CMK (cell line): Measurements from ENCODE around the gene SLC22A17.
A peak's percentile ranks its signal among the peaks of the same experiment; 100 is the strongest.
"Not testable (repeated sequence)": the region's sequence is repeated elsewhere in the genome, so short reads cannot be mapped to it uniquely, and the experiment has no call there.

Experiments
- DNase-seq: peaks from one replicate; pipeline ENCODE4 v3.0.0-alpha.2; 2010; ENCODE audit warnings: low read depth

SLC22A17 gene

DNA sequence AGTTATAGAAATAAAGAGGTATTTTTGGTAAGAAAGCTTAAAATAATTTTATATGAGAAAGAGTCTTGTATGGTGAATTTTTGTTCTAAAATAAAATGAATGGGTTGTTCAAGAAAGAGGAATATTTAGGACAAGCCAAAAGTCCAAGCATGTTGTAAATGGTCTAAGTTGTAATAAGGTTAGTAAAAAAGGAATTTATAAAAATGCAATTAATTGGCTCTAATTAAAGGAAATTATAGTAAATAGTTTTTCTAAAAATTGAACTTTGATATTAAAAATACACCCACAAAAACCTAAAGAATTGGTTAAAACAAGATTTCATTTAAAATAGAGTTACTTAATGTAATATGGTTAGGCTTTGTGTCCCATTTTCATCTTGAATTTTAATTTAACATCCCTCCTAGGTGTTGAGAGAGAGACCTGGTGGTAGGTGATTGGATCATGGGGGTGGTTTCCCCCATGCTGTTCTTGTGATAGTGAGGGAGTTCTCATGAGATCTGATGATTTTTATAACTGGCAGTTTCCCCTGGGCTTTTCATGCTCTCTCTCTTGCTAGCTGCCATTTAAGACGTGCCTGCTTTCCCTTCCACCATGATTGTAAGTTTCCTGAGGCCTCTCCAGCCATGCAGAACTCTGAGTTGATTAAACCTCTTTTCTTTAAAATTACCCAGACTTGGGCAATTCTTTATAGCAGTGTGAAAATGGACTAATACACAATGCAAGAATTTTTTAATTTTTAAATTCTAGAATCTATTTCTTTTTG is 13.0 kb downstream of the SLC22A17 start:
- DNase-seq = no peak

DNA sequence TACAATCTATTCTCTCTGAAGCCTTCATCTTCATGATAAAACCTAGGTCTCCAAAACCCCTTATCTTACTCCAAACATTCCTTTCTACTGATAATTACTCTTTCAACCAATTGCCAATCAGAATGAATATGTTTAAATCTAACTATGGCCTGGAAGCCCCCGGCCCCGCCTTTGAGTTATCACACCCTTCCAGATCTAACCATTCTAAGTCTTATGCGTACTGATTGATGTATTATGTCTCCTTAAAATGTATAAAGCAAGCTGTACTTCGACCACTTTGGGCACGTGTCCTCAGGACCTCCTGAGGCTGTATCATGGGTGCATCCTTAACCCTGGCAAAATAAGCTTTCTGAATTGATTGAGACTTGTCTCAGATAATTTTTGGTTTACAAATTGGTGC is 17.1 kb downstream of the SLC22A17 start:
- no peak for DNase-seq

DNA sequence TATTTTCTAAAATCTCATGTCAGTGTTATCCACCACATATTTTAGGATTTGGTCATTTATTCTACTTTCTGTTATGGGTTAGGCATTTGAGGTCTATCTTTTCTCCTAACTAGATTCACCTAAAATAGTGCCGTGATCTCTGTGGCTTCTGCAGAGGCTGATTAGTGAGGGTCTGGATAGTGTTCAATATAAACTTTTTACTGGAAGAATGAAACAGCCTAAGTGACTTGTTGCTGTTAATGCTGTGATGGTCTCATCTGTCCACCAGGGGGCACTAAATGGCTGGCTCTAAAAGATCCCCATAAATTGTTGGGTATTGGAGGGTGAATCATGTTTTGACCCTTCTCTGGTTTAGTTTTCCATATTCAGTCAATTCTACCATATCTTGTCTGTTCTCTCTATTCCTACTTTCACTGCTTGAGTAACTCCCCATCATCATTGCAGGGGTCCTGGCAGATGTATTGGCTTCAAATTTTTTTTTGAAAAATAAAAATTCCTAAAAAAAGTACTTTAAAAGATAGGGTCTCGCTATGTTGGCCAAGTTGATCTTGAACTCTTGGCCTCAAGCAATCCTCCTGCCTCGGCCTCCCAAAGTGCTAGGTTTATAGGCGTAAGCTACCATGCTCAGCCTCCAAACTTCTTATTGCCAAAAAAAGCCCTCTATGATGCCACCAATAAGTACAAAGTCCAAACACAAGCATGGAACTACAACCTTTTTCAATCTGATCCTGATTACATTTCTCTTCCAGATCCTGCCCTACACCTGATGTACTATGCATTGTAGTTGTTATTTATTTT is 24.5 kb downstream of the SLC22A17 start:
- no peak for DNase-seq

DNA sequence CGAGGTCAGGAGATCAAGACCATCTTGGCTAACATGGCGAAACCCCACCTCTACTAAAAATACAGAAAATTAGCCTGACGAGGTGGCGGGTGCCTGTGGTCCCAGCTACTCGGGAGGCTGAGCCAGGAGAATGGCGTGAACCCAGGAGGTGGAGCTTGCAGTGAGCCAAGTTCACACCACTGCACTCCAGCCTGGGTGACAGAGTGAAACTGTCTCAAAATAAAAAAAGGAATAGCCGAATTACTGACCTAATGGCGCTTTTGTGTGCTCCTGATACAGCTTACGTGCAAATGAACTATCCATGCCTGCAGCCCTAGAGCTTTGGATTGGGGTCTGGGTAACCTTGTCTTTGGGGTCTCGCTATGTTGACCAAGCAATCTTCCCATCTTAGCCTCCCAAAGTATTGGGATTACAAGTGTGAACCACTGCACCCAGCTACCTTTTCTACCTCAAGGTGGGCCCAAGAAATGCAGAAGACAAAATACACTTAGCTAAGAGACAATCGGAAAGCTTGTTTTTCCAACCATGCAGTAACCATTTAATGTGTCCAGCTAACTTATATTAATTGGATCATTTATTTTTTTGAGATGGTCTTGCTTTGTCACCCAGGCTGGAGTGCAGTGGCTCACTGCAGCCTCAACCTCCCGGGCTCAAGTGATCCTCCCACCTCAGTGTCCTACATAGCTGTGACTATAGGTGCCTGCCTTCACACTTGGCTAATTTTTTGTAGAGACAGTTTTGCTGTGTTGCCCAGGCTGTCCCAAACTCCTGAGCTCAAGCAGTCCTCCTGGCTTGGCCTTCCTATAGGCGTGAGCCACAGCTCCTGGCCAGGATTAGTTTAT is 26.0 kb downstream of the SLC22A17 start:
- no peak for DNase-seq

GRCh38 chr14:23325746-23326145 is 26.9 kb downstream of the SLC22A17 start:
- DNase-seq = not testable (repeated sequence)

DNA sequence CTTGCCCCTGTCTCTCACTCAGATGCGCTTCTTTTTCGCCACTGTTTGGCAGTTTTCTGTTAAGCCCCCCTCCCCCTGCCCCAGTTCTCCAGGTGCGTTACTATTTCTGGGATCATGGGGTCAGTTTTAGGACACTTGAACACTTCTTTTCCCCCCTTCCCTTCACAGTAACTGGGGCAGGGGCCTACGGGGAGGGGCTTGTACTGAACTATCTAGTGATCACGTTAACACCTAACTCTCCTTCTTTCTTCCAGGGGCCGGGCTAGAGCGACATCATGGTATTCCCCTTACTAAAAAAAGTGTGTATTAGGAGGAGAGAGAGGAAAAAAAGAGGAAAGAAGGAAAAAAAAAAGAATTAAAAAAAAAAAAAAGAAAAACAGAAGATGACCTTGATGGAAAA is 27.7 kb downstream of the SLC22A17 start:
- DNase-seq = no peak

- no peak for DNase-seq
Measured at GRCh38 chr14:23324455-23324846, 28.2 kb downstream of the SLC22A17 start.

DNA sequence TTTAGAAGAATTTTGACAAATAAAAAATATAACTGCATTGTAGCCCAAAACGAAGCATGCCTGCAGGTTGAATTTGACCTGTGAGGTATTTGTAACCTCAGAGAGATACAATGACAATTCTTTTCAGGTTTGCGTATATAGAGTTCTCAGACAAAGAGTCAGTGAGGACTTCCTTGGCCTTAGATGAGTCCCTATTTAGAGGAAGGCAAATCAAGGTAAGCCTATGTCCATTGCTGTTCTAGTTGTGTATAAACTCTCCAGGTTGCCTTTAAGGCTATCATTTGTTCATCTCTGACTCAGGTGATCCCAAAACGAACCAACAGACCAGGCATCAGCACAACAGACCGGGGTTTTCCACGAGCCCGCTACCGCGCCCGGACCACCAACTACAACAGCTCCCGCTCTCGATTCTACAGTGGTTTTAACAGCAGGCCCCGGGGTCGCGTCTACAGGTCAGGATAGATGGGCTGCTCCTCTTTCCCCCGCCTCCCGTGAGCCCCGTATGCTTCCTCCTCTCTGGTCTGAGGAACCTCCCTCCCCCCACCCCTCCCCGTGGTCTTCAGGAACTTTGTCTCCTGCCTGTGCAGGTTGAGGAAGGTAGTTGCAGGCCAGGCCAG is 28.7 kb downstream of the SLC22A17 start:
- DNase-seq = no peak

GRCh38 chr14:23322568-23323517 is 29.8 kb downstream of the SLC22A17 start:
- no peak for DNase-seq

GRCh38 chr14:23321572-23322547 is 30.8 kb downstream of the SLC22A17 start:
- DNase-seq = no peak

- DNase-seq = peak; percentile 96
Measured at GRCh38 chr14:23320584-23321571, 31.8 kb downstream of the SLC22A17 start, which contains the start of gene PABPN1. TSS of gene PABPN1 (plus strand) at chr14:23321457. CDS start at chr14:23321470, 13 bp downstream.

- DNase-seq = no peak
Measured at GRCh38 chr14:23319746-23320583, 32.7 kb downstream of the SLC22A17 start.

- no peak for DNase-seq
Measured at GRCh38 chr14:23316300-23316699, 36.4 kb downstream of the SLC22A17 start.

DNA sequence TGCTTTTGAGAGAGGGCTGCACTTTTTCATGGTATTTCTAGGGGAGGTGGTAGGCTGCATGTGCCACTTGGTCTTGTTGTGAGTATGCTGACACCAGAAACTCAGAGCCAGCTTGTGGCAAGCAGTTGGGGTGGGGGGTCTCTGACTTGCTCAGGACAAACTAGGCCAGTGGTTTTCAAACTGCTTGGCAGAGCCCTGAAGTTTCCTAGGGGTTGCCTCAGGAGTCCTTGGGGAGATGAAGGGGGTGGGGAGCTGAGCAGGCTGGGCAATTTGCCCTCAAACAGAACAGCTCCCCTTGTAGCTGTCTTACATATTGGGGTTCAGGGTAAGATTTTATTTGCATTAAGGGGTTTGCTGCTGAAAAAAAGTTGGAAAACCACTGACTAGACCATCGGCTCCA is 42.1 kb downstream of the SLC22A17 start:
- DNase-seq = no peak

- no peak for DNase-seq
Measured at GRCh38 chr14:23308721-23309445, 43.8 kb downstream of the SLC22A17 start.
